Mesenchymal stem cell (in vitro differentiated cells and primary cell): ENCODE data around the gene RNASEH1.
"Not testable (repeated sequence)": the region's sequence is repeated elsewhere in the genome, so short reads cannot be mapped to it uniquely, and the experiment has no call there.

Experiments used
- DNase-seq: peaks from one replicate; pipeline ENCODE4 v3.0.0-alpha.2; 2013
- H2AFZ ChIP-seq: one replicate; pipeline ENCODE4 v1.6.1; 2013; ENCODE audit warnings: low read depth, mild to moderate bottlenecking, control low read depth, inconsistent platforms, low read length, moderate library complexity
- H2AK5ac ChIP-seq: 2 replicates; pipeline ENCODE4 v1.6.1; 2013; ENCODE audit warnings: low read length, moderate library complexity, mild to moderate bottlenecking, inconsistent platforms; ENCODE audit not compliant: severe bottlenecking
- H2BK120ac ChIP-seq: one replicate; pipeline ENCODE4 v1.6.1; 2013; ENCODE audit warnings: low read depth, mild to moderate bottlenecking, inconsistent platforms, low read length, moderate library complexity
- H2BK12ac ChIP-seq, 2 experiments: one replicate each; pipeline ENCODE4 v1.6.1; 2013; ENCODE audit warnings: inconsistent platforms in 2 of 2, low read length in 2 of 2, mild to moderate bottlenecking in 2 of 2, moderate library complexity in 2 of 2, control low read depth in 1 of 2
- H2BK15ac ChIP-seq: one replicate; pipeline ENCODE4 v1.6.1; 2013; ENCODE audit warnings: mild to moderate bottlenecking, low read depth, inconsistent platforms; ENCODE audit not compliant: poor library complexity, severe bottlenecking
- H2BK5ac ChIP-seq: 2 replicates; pipeline ENCODE4 v1.6.1; 2013; ENCODE audit warnings: low read depth, mild to moderate bottlenecking, low read length, control low read depth, inconsistent platforms; ENCODE audit not compliant: poor library complexity, severe bottlenecking
- H3K14ac ChIP-seq, 2 experiments: one replicate each; pipeline ENCODE4 v1.6.1; 2013; ENCODE audit warnings: inconsistent platforms in 2 of 2, low read length in 2 of 2, control low read depth in 1 of 2, mild to moderate bottlenecking in 1 of 2, moderate library complexity in 1 of 2
- H3K18ac ChIP-seq, 2 experiments: one replicate each; pipeline ENCODE4 v1.6.1; 2013; ENCODE audit warnings: inconsistent platforms in 2 of 2, low read length in 2 of 2, control low read depth in 1 of 2, low read depth in 1 of 2, mild to moderate bottlenecking in 1 of 2
- H3K23ac ChIP-seq, 2 experiments: one replicate each; pipeline ENCODE4 v1.6.1; 2013; ENCODE audit warnings: inconsistent platforms in 2 of 2, low read length in 2 of 2, mild to moderate bottlenecking in 2 of 2, moderate library complexity in 2 of 2, control low read depth in 1 of 2
- H3K27ac ChIP-seq: 2 replicates; pipeline ENCODE4 v1.5.1; 2013; ENCODE audit warnings: mild to moderate bottlenecking, moderate library complexity, low read length, control low read depth, inconsistent platforms; ENCODE audit not compliant: poor library complexity, severe bottlenecking
- H3K27me3 ChIP-seq, 2 experiments: 2 replicates each; pipeline versions ENCODE4 v1.6.1 to v1.7.0; 2013; ENCODE audit warnings: low read length in 2 of 2, mild to moderate bottlenecking in 2 of 2, moderate library complexity in 2 of 2, control low read depth in 1 of 2, inconsistent platforms in 1 of 2; ENCODE audit not compliant: control insufficient read depth in 1 of 2, insufficient read depth in 1 of 2
- H3K36me3 ChIP-seq, 2 experiments: 2 replicates each; pipeline versions ENCODE4 v1.6.1 to v1.7.0; 2013; ENCODE audit warnings: low read length in 2 of 2, control low read depth in 1 of 2, inconsistent platforms in 1 of 2, low read depth in 1 of 2, mild to moderate bottlenecking in 1 of 2; ENCODE audit not compliant: insufficient read depth in 2 of 2, control insufficient read depth in 1 of 2
- H3K4ac ChIP-seq, 2 experiments: one replicate each; pipeline ENCODE4 v1.6.1; 2013; ENCODE audit warnings: inconsistent platforms in 2 of 2, low read length in 2 of 2, mild to moderate bottlenecking in 2 of 2, moderate library complexity in 2 of 2, control low read depth in 1 of 2, low read depth in 1 of 2
- H3K4me1 ChIP-seq: 2 replicates; pipeline ENCODE4 v1.6.1; 2013; ENCODE audit warnings: low read depth, low read length, control low read depth; ENCODE audit not compliant: control insufficient read depth, insufficient read depth
- H3K4me2 ChIP-seq: 2 replicates; pipeline ENCODE4 v1.6.1; 2013; ENCODE audit warnings: low read length, mild to moderate bottlenecking, inconsistent platforms; ENCODE audit not compliant: poor library complexity, severe bottlenecking
- H3K4me3 ChIP-seq, 2 experiments: 2 replicates each; pipeline versions ENCODE4 v1.5.1 to v1.7.0; 2013; ENCODE audit warnings: low read length in 2 of 2, mild to moderate bottlenecking in 2 of 2, control low read depth in 1 of 2, low read depth in 1 of 2; ENCODE audit not compliant: insufficient read depth in 1 of 2
- H3K79me1 ChIP-seq: replicated peaks from 2 replicates; pipeline ENCODE4 v1.6.1; 2013; ENCODE audit warnings: mild to moderate bottlenecking, control low read depth, low read length, inconsistent platforms; ENCODE audit not compliant: poor library complexity, severe bottlenecking
- H3K9ac ChIP-seq: 2 replicates; pipeline ENCODE4 v1.7.0; 2013; ENCODE audit warnings: mild to moderate bottlenecking, low read length, moderate library complexity
- H3K9me3 ChIP-seq: 2 replicates; pipeline ENCODE4 v1.7.0; 2013; ENCODE audit warnings: mild to moderate bottlenecking, low read length; ENCODE audit not compliant: control insufficient read depth
- H4K8ac ChIP-seq: one replicate; pipeline ENCODE4 v1.6.1; 2013; ENCODE audit warnings: inconsistent platforms, mild to moderate bottlenecking, low read length, moderate library complexity
- H4K91ac ChIP-seq: one replicate; pipeline ENCODE4 v1.6.1; 2013; ENCODE audit warnings: mild to moderate bottlenecking, low read length, inconsistent platforms
- WGBS: methylation state at CpG from one replicate; pipeline ENCODE4 v1.1.7; 2013; ENCODE audit warnings: mixed read lengths; 5-methylcytosine and 5-hydroxymethylcytosine counted together

The RNASEH1 gene

GRCh38 chr2:3569656-3570055, 11.5 kb upstream of the RNASEH1 start:
- not testable (repeated sequence) for H3K14ac ChIP-seq, H3K79me1 ChIP-seq, H2BK15ac ChIP-seq, H4K8ac ChIP-seq, H2AK5ac ChIP-seq, H2AFZ ChIP-seq, H3K27me3 ChIP-seq, H4K91ac ChIP-seq, H3K4ac ChIP-seq, H3K36me3 ChIP-seq, H3K27ac ChIP-seq, H2BK120ac ChIP-seq, DNase-seq, H2BK12ac ChIP-seq, H3K9me3 ChIP-seq, H3K9ac ChIP-seq, H3K23ac ChIP-seq, H3K18ac ChIP-seq, H3K4me1 ChIP-seq, H3K4me3 ChIP-seq, H3K4me2 ChIP-seq, H2BK5ac ChIP-seq
- WGBS, result 97% methylated on average over 12 of the region's 23 CpGs

- Histone ChIP-seq H2BK12ac (no peak overlapping the region), H2AK5ac (no peak overlapping the region), H4K8ac (no peak overlapping the region), H3K79me1 (no peaks in the 10 kb centered on the region), H2BK15ac (no peak overlapping the region), H3K9ac (no peak overlapping the region), H3K27me3 (no peaks in the 10 kb centered on the region), H2BK120ac (no peak overlapping the region), H2BK5ac (no peak overlapping the region), H3K36me3 (peaks cover 0 to 11% of the 10 kb centered on the region in 2 experiments), H3K9me3 (no peaks in the 10 kb centered on the region), H3K4me3 (no peak overlapping the region), H2AFZ (no peak overlapping the region), H3K14ac (no peak overlapping the region), H3K23ac (no peak overlapping the region), H3K4me2 (no peak overlapping the region), H3K4me1 (peaks cover 2% of the 10 kb centered on the region), H3K4ac (no peak overlapping the region), H3K27ac (no peak overlapping the region), H3K18ac (no peak overlapping the region), H4K91ac (no peak overlapping the region)
- no peak for DNase-seq
- WGBS, result 98% methylated on average over 9 of the region's 9 CpGs
These were observed 8.7 kb upstream of the RNASEH1 start for GRCh38 chr2:3566806-3567205.

GRCh38 chr2:3565117-3565516, 7.0 kb upstream of the RNASEH1 start:
- no peak overlapping the region for H3K4me2 ChIP-seq
- no peaks in the 10 kb centered on the region for H3K4me1 ChIP-seq
- no peak for DNase-seq
- no peak overlapping the region for H3K4me3 ChIP-seq
- no peak overlapping the region for H3K4ac ChIP-seq
- no peak overlapping the region for H2BK12ac ChIP-seq
- H2AK5ac ChIP-seq, result no peak overlapping the region
- H3K18ac ChIP-seq, result no peak overlapping the region
- H3K36me3 ChIP-seq, result peaks cover 0 to 20% of the 10 kb centered on the region in 2 experiments
- H3K27ac ChIP-seq, result no peak overlapping the region
- H2BK120ac ChIP-seq, result no peak overlapping the region
- H3K79me1 ChIP-seq, result no peaks in the 10 kb centered on the region
- no peak overlapping the region for H4K91ac ChIP-seq
- H2BK5ac ChIP-seq, result no peak overlapping the region
- no peak overlapping the region for H4K8ac ChIP-seq
- 82% methylated on average over 4 of the region's 6 CpGs for WGBS
- no peaks in the 10 kb centered on the region for H3K27me3 ChIP-seq
- H3K9ac ChIP-seq, result no peak overlapping the region
- no peak overlapping the region for H2AFZ ChIP-seq
- no peak overlapping the region for H2BK15ac ChIP-seq
- no peaks in the 10 kb centered on the region for H3K9me3 ChIP-seq
- no peak overlapping the region for H3K14ac ChIP-seq
- H3K23ac ChIP-seq, result no peak overlapping the region

GRCh38 chr2:3563521-3563976, 5.4 kb upstream of the RNASEH1 start:
- no peak overlapping the region for H2BK12ac ChIP-seq
- H3K27ac ChIP-seq, result no peak overlapping the region
- H2BK15ac ChIP-seq, result no peak overlapping the region
- no peak overlapping the region for H4K8ac ChIP-seq
- H3K23ac ChIP-seq, result no peak overlapping the region
- no peak overlapping the region for H2BK5ac ChIP-seq
- H3K9me3 ChIP-seq, result no peaks in the 10 kb centered on the region
- no peaks in the 10 kb centered on the region for H3K27me3 ChIP-seq
- H4K91ac ChIP-seq, result no peak overlapping the region
- DNase-seq, result no peak
- H3K4me3 ChIP-seq, result no peak overlapping the region
- peaks cover 2% of the 10 kb centered on the region for H3K4me1 ChIP-seq
- H3K4me2 ChIP-seq, result no peak overlapping the region
- peaks cover 4% of the 10 kb centered on the region for H3K79me1 ChIP-seq
- 97% methylated on average over 5 of the region's 5 CpGs for WGBS
- H2BK120ac ChIP-seq, result no peak overlapping the region
- H2AFZ ChIP-seq, result no peak overlapping the region
- H3K18ac ChIP-seq, result no peak overlapping the region
- no peak overlapping the region for H2AK5ac ChIP-seq
- H3K36me3 ChIP-seq, result peaks cover 0 to 20% of the 10 kb centered on the region in 2 experiments
- H3K9ac ChIP-seq, result no peak overlapping the region
- H3K14ac ChIP-seq, result no peak overlapping the region
- no peak overlapping the region for H3K4ac ChIP-seq
